Measurements from ENCODE around the gene ERC1. TPM values are rescaled to one million over a fixed set of nuclear protein-coding genes. Genes with fewer than 3 reads are reported as not detected.

ERC1 gene
- total RNA-seq, 1 experiment from 2014 or later, result 11.3 TPM

DNA sequence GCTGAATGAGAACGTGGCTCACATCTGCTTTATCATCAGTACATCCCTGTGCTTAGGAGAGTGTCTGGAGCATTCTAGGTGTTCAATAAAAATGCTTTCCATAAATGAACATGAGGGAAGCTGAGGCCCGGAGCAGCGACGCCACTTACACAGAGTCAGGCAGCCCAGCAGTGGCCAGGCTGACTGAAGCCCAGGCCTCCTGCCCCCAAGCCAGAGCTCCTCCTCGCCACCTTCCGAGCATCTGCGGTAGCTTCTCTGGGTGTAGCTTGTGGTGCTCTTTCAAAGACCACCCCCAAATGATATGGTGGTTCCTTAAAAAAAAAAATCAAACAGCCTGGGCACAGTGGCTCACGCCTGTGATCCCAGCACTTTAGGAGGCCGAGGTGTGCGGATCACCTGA lies 514.6 kb downstream of the ERC1 start:
- no peak for DNase-seq (ENCODE audit: low spot score)

DNA sequence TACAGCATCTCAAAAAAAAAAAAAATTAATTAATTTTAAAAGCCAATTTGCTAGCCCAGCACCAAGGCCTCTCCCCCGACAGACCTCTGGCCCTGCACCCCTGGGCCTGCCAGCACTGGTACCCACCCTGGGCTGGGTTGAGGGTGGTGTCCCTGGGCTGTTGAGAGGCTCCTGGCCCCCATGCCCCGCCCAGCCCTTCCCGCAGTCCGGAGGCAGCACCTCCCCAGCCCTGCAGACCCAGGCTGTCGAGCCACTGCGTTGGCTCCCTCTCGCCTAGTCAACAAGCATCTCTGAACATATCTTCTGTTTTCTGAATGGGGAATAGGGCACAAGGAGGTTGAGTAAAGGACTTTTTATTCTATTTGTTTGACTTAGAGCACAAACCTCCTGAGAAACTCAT lies 516.3 kb downstream of the ERC1 start:
- no peak for DNase-seq (ENCODE audit: low spot score)

- no peak for DNase-seq (ENCODE audit: low spot score)
Observed at GRCh38 chr12:1509413-1510052, 518.5 kb downstream of the ERC1 start.

GRCh38 chr12:1510056-1510812 lies 519.2 kb downstream of the ERC1 start:
- DNase-seq (ENCODE audit: low spot score), result no peak

GRCh38 chr12:1515010-1515409 lies 524.0 kb downstream of the ERC1 start:
- no peak for DNase-seq (ENCODE audit: low spot score)

DNA sequence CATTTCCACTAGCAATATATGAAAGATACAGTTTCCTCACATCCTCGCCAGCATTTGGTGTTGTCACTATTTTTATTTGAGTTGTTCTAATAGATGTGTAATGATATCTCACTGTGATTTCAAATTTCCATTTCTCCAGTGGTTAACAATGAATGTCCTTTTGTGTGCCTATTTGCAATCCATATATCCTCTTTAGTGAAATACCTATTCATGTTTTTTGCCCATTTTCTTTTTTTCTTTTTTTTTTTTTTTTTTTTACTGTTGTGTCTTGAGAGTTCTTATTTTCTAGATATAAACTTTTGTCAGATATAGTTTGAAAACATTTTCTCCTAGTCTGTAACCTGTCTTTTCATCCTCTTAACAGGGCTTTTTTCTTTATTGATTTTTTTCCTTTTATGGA lies 524.4 kb downstream of the ERC1 start:
- DNase-seq (ENCODE audit: low spot score), result no peak

DNA sequence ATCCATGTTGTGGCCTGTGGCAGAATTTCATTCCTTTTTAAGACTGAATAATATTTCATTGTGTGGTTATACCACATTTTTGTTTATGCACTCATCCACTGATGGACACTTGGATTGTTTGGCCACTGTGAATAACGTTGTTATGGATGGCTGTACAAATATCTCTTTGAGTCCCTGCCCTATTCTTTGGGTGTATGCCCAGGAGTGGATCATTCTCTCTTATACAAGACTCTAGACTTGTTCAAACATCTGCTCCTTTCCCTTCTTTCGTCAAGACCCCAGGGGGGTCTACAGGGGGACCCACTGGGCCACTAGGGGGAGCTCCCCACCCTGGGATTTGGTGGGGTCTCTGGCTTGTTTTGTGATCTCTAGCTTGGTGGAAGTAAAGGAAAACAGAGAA lies 526.0 kb downstream of the ERC1 start:
- no peak for DNase-seq (ENCODE audit: low spot score)

- DNase-seq (ENCODE audit: low spot score), result no peak
Observed at GRCh38 chr12:1517734-1518525, 526.9 kb downstream of the ERC1 start.

GRCh38 chr12:1518591-1519516 lies 527.8 kb downstream of the ERC1 start:
- DNase-seq (ENCODE audit: low spot score), result peak; percentile 94

DNA sequence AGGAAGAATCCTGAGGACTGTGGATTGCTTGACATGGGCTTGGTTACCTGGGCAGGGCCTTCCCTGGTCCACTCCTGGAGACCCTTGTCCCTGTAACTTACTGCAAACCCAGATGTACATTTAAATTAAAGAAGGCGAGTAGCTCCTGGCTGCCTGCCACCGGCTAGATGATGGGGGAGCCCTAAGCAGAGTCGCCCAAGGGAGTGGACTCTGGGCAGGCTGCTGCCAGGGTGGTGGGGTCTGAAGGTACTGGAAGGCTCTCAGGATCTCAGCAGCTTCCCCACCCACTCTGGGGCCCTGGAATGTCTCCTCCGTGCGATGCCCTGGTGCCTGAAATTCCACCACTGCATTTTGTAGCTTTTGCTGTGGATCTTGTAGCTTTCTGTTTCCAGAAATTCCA lies 528.6 kb downstream of the ERC1 start:
- no peak for DNase-seq (ENCODE audit: low spot score)

- no peak for DNase-seq (ENCODE audit: low spot score)
Observed at GRCh38 chr12:1523046-1523445, 532.0 kb downstream of the ERC1 start.

DNA sequence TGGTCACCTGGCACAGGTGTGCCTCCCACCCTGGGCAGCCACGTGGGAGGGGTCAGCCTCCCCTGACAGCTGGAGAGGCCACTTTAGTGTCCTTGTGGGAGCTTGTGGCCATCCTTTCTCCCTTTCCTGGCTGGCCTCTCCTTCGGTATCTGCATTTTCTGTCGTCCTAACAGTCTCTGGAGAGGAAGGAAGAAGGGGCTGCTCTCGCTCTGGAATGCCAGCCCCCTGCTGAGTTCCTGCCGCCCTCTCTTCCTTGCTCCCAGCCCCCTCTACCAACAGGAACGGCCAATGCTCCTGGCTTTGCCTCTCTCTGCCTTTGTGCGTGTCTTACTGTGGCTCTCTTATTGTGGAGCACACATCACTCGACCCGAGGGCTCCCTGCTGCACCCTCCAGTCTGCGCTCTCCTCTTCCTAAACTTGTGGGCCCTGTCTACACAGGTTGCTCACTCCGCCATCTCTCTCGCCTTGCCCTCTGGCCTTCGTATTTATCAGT lies 532.6 kb downstream of the ERC1 start:
- DNase-seq (ENCODE audit: low spot score), result no peak

- DNase-seq (ENCODE audit: low spot score), result no peak
Observed at GRCh38 chr12:1525858-1526257, 534.8 kb downstream of the ERC1 start.

GRCh38 chr12:1527789-1528188 lies 536.8 kb downstream of the ERC1 start:
- peak; percentile 57 for DNase-seq (ENCODE audit: low spot score)

DNA sequence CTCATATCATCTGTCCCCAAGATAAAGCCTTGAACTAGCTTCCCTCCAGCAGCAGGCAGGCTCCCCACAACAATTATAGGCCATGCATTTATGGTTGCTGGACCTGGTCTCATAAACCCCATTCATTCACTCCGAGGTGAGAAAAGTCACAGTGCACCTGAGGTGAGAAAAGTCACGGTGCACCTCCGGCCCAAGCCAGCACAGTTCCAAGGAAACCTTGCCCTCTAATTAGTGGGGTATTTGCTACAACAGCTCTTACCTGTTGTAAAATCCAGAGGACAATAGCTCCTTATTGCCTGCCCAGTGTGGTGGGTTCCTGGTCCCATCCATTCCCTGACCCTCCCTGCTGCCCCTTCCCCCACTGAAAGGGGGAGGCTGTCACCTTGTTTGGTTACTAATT lies 537.8 kb downstream of the ERC1 start:
- no peak for DNase-seq (ENCODE audit: low spot score)

- DNase-seq (ENCODE audit: low spot score), result no peak
Observed at GRCh38 chr12:1529228-1529861, 538.3 kb downstream of the ERC1 start.

DNA sequence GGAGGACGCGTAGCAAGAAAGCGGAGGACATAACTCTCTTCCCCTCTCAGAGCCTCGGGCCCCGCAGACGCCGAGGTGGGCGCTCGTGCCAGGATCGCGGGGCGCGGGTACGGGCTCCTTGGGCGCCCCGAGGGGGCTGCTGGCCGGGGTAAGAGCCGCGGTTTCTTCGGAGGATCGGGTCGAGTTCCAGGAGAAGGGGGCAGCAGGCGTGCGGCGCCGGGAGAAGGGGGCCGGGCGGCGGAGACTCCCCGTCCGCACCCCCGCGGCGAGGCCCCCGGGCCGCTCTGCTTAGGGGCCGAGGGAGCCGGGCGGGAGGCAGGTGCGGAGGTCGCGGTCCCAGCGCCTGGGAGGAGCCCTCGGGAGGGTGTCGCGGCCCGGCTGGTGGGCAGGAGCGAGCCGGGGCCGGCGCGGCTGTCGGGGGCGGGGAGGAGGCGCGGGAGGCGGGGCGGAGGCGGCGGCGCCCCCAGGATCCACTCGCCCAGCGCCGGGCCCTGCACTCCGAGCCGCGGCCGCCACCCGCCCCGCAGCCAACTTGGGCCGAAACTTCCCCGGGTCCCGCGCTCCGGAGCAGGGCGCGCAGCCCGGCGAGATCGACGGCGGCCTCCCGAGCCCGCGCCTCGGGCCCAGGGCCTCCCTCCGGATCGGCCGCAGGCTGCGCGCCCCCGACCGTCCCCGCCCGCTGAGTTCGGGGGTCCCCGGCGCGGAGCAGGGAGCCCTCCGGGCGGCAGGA lies 539.0 kb downstream of the ERC1 start:
- no peak for DNase-seq (ENCODE audit: low spot score)

DNA sequence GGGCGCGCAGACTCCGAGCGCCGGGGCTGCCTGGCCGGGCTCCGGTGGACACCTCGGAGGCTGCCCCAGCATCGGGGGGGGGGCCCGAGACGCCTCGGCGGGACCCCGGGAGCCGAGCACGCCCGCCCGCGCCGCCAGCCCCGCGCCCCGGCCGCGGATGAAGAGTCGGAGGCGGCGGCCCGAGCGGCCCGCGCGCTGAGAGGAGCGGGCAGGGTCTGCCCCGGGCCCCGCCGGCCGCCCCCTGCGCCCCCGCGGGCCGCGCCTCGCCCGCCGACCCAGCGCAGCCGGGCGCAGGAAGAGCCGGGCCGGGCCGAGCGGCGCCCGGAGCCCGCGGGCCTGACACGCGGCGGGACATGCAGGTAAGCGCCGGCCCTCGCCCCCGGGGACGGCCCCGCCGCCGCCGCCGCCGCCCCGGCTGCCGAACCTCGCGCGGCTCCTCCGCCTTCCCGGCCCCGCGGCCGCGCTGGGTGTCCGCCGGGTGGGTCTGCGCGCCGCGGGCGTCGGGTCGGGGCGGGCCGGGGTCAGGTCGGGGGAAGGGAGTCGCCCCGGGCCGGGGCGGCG lies 539.6 kb downstream of the ERC1 start:
- DNase-seq (ENCODE audit: low spot score), result no peak

GRCh38 chr12:1531153-1531653 lies 540.2 kb downstream of the ERC1 start:
- DNase-seq (ENCODE audit: low spot score), result no peak

Data from H4 (cell line).